ENCODE results near the gene STING1.
"Not testable (repeated sequence)": the region's sequence is repeated elsewhere in the genome, so short reads cannot be mapped to it uniquely, and the experiment has no call there.

STING1 gene

GRCh38 chr5:139482050-139482889, at the start of gene STING1:
Gene STING1 (minus strand): TSS chr5:139482758. CDS start chr5:139481704, 1,054 bp downstream.
- in situ Hi-C loops (cut with MboI; ENCODE audit: low pct_unique_long_range_greater_than_20kb, low sequenced_read_pairs, unreplicated experiment) = no loop called here
- no peak for TF ChIP-seq CTCF (IDR thresholded peaks at IDR 0.05; ENCODE audit: extremely low read depth, insufficient read depth, missing control alignments)
- peak; percentile 53 for DNase-seq (ENCODE audit: low spot score)

GRCh38 chr5:139531772-139532169, 49.2 kb upstream of the STING1 start:
- in situ Hi-C loops (cut with MboI; ENCODE audit: low pct_unique_long_range_greater_than_20kb, low sequenced_read_pairs, unreplicated experiment) = no loop called here
- TF ChIP-seq CTCF (IDR thresholded peaks at IDR 0.05; ENCODE audit: extremely low read depth, insufficient read depth, missing control alignments) = no peak
- no peak for DNase-seq (ENCODE audit: low spot score)

GRCh38 chr5:139530079-139530478, 47.5 kb upstream of the STING1 start:
- DNase-seq (ENCODE audit: low spot score); in situ Hi-C loops (cut with MboI; ENCODE audit: low pct_unique_long_range_greater_than_20kb, low sequenced_read_pairs, unreplicated experiment): not testable (repeated sequence)

- in situ Hi-C loops (cut with MboI; ENCODE audit: low pct_unique_long_range_greater_than_20kb, low sequenced_read_pairs, unreplicated experiment); DNase-seq (ENCODE audit: low spot score): not testable (repeated sequence)
Measured at GRCh38 chr5:139528695-139529094, 46.1 kb upstream of the STING1 start.

- in situ Hi-C loops (cut with MboI; ENCODE audit: low pct_unique_long_range_greater_than_20kb, low sequenced_read_pairs, unreplicated experiment); DNase-seq (ENCODE audit: low spot score): not testable (repeated sequence)
Measured at GRCh38 chr5:139527896-139528467, 45.4 kb upstream of the STING1 start.

- DNase-seq (ENCODE audit: low spot score); in situ Hi-C loops (cut with MboI; ENCODE audit: low pct_unique_long_range_greater_than_20kb, low sequenced_read_pairs, unreplicated experiment): not testable (repeated sequence)
Measured at GRCh38 chr5:139527090-139527470, 44.5 kb upstream of the STING1 start.

GRCh38 chr5:139526309-139527089, 43.9 kb upstream of the STING1 start:
- in situ Hi-C loops (cut with MboI; ENCODE audit: low pct_unique_long_range_greater_than_20kb, low sequenced_read_pairs, unreplicated experiment); DNase-seq (ENCODE audit: low spot score): not testable (repeated sequence)

GRCh38 chr5:139525586-139526308, 43.2 kb upstream of the STING1 start:
- DNase-seq (ENCODE audit: low spot score); in situ Hi-C loops (cut with MboI; ENCODE audit: low pct_unique_long_range_greater_than_20kb, low sequenced_read_pairs, unreplicated experiment): not testable (repeated sequence)

- in situ Hi-C loops (cut with MboI; ENCODE audit: low pct_unique_long_range_greater_than_20kb, low sequenced_read_pairs, unreplicated experiment) = no loop called here
- peak; percentile 16 for DNase-seq (ENCODE audit: low spot score)
- TF ChIP-seq CTCF (IDR thresholded peaks at IDR 0.05; ENCODE audit: extremely low read depth, insufficient read depth, missing control alignments) = no peak
Measured at GRCh38 chr5:139524940-139525585, 42.5 kb upstream of the STING1 start.
